A673 (cell line): Measurements from ENCODE around the gene RAB15.

Experiments used
- CTCF ChIP-seq: fragments of 300-800, 200-600 bp; sonication (generic); conservative IDR thresholded peaks from 2 replicates; pipeline ENCODE4 v1.5.1; 2017; ENCODE audit warnings: low read depth, mild to moderate bottlenecking, antibody characterized with exemption, low read length, moderate library complexity, mixed read lengths
- EZH2 ChIP-seq: fragments of 200-600 bp; sonication (generic); IDR thresholded peaks from 2 replicates; pipeline ENCODE4 v1.6.1; 2017; ENCODE audit warnings: borderline replicate concordance, low read depth, mild to moderate bottlenecking, mixed read lengths, antibody characterized with exemption, low read length; ENCODE audit not compliant: poor library complexity, severe bottlenecking

- TF ChIP-seq EZH2 (no peak), CTCF (no peak)
Measured at GRCh38 chr14:64966976-64967375, 5.2 kb downstream of the RAB15 start.
